ENCODE data around the gene ADD3. TPM values are rescaled to one million over a fixed set of nuclear protein-coding genes. Genes with fewer than 3 reads are reported as not detected.

Gene ADD3
- total and polyA plus RNA-seq, 5 donors, result 47.4 to 146 (median 122) TPM

DNA sequence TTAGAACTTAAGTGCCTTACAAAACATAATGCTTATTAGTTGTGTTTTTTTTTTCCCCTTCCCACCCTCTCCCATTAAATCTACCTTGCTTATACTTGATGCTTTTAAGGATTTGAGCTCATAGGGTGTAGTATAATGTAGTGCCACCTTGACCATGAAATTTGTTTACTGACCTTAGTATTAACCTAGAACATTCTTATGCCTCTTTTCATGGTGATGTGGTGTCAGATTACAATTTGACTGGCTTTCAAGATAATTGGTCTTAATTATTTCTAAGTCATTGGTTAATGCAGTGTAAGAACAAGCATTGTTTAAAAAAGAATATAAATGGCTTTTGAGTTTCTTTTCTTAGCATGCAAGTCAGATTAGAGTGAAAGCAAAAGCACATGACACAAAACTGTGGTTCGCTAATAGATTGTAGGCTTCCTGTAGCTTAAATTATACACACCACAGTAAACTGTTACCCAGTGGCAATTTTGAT is 61.8 kb downstream of the ADD3 start:
- no peaks in the 10 kb centered on the region for H3K9me3 ChIP-seq (ENCODE audit: control insufficient read depth, low read length)
- no peak overlapping the region for H3K27ac ChIP-seq (ENCODE audit: low read length)
- ATAC-seq (peak in 1 of 2 donors; percentile 23), DNase-seq (no peak)
- WGBS, result 16% methylated on average over 1 of the region's 1 CpG
- H3K4me1 ChIP-seq (ENCODE audit: control insufficient read depth, insufficient read depth, low read length), result peaks cover 13% of the 10 kb centered on the region
- H3K27me3 ChIP-seq (ENCODE audit: control insufficient read depth, insufficient read depth), result no peaks in the 10 kb centered on the region
- no peak overlapping the region for H3K4me3 ChIP-seq (ENCODE audit: low read length)
- intact Hi-C loops (cut with DNase I), result loop anchor here in 2 of 4 donors (5.0 to 10.0 kb wide), 2 partner anchors 55 to 57 kb away; no protein-coding TSS in a partner anchor

DNA sequence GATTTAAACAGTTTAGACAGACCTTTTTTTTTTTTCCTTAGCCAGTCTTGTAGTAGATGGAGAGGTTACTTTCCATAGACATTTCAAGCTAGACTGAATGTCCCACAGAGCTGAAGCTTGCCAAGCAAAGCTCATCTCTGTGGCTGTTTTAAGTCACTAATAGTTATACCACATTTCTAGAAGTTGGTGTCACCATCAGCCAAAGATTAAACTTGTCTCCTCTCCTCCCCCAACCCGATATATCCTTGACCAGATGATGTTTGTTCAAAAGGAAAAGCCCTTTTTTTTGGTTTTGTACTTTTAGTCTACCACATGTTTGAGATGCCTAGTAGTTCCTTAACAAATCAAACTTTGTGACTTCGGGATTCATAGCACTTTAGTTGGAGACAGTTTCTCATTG is 66.1 kb downstream of the ADD3 start:
- peaks cover 14% of the 10 kb centered on the region for H3K4me1 ChIP-seq (ENCODE audit: control insufficient read depth, insufficient read depth, low read length)
- 29% methylated on average over 2 of the region's 2 CpGs for WGBS
- DNase-seq (no peak), ATAC-seq (no peak)
- H3K4me3 ChIP-seq (ENCODE audit: low read length), result no peak overlapping the region
- H3K27me3 ChIP-seq (ENCODE audit: control insufficient read depth, insufficient read depth), result no peaks in the 10 kb centered on the region
- intact Hi-C loops (cut with DNase I), result loop anchor here in 2 of 4 donors (10.0 kb wide), 2 partner anchors 59 to 179 kb away; no protein-coding TSS in a partner anchor
- H3K9me3 ChIP-seq (ENCODE audit: control insufficient read depth, low read length), result no peaks in the 10 kb centered on the region
- H3K27ac ChIP-seq (ENCODE audit: low read length), result peak overlapping the region; percentile 58

DNA sequence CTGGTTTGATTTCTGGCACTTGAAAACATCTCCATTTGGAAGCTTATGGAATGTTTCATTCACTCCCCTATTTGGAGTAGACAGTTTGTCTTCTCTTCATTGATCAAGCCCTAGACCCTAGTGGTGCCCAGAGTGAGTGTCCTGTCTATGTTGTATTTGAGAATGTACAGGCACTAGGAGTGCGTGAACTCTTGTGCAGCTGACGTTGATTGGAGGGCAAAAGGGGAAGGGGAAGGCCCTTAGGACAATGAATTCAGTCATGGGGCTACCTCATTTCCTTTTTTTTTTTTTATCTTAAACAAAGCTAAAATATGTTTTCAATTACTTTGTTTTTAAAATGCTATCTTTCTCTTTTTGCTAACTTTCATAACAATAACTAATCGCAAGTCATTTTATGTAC is 66.5 kb downstream of the ADD3 start:
- peaks cover 14% of the 10 kb centered on the region for H3K4me1 ChIP-seq (ENCODE audit: control insufficient read depth, insufficient read depth, low read length)
- no peak overlapping the region for H3K4me3 ChIP-seq (ENCODE audit: low read length)
- no peak for ATAC-seq
- H3K27ac ChIP-seq (ENCODE audit: low read length), result peak overlapping the region; percentile 95
- peak in 1 of 3 donors; percentile 56 for DNase-seq
- WGBS, result 24% methylated on average over 3 of the region's 3 CpGs
- intact Hi-C loops (cut with DNase I), result loop anchor here in 2 of 4 donors (10.0 kb wide), 2 partner anchors 59 to 179 kb away; no protein-coding TSS in a partner anchor
- H3K27me3 ChIP-seq (ENCODE audit: control insufficient read depth, insufficient read depth), result no peaks in the 10 kb centered on the region
- H3K9me3 ChIP-seq (ENCODE audit: control insufficient read depth, low read length), result no peaks in the 10 kb centered on the region

DNA sequence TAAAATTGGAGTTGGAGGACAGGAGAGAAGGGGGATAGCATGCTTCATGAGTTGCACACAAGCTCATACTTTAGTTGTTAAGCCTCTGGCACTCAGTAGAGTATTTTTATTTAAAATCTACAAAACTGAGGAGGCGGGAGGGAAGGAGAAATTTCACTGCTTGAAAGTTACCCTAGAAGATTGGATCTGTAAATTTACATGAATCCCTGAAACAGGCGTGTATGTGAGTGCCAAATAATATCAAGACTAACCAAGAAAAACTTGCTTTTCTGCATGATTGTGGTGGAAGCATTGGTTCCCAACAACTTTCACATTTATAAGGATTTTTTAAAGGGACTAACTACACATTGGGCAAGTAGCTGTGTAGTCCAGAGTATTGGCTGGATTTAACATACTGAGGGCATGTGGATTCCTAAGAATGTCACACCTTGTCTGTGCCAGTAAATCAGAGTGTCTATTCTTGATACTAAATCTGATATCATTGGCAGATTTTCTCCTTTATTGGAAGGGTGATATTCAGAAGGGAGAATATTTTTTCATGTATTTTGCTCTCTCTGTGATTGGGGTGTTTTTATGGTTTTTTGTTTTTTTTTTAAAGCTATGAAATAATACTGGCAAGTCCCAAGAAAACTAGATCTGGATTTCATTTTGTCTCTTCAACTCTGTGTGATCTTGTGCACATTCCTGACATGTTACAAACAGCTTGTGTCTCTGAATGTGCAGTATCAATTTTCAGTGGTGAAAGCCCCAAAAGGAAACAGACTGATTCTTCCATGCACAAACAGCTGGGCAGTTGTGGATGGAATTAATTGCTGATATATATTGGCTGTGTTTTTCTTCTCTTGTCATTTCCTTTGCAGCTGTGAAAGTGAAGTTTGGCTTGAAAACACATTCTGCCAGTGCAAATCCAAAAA is 67.2 kb downstream of the ADD3 start:
- DNase-seq, result no peak
- Histone ChIP-seq H3K4me1 (ENCODE audit: control insufficient read depth, insufficient read depth, low read length) (peaks cover 14% of the 10 kb centered on the region), H3K27me3 (ENCODE audit: control insufficient read depth, insufficient read depth) (no peaks in the 10 kb centered on the region), H3K9me3 (ENCODE audit: control insufficient read depth, low read length) (no peaks in the 10 kb centered on the region), H3K4me3 (ENCODE audit: low read length) (peak overlapping the region; percentile 10), H3K27ac (ENCODE audit: low read length) (peak overlapping the region; percentile 67)
- ATAC-seq, result peak; percentile 41 to 59
- WGBS, result 52% methylated on average over 2 of the region's 2 CpGs
- intact Hi-C loops (cut with DNase I), result loop anchor here in 2 of 4 donors (10.0 kb wide), 2 partner anchors 60 to 180 kb away; no protein-coding TSS in a partner anchor

DNA sequence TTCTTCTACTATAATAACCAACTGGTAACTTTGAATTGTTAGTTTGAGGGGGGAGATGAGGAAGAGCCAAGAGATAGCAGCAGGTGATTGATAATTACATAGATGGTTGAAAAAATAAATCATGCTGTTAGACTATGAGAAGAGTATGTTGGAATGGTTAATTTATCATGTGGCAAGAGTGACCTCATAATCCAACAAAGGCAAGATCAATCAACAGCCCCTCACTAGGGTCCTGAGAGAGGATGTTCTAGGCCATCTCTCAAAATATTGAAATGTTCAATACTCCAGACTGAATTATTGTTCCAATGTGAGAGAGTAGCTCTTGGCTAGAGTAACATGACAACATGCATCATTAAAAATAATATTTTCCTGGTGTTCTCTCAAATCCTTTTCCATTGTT is 67.9 kb downstream of the ADD3 start:
- DNase-seq (no peak), ATAC-seq (no peak)
- Histone ChIP-seq H3K9me3 (ENCODE audit: control insufficient read depth, low read length) (no peaks in the 10 kb centered on the region), H3K4me3 (ENCODE audit: low read length) (no peak overlapping the region), H3K27me3 (ENCODE audit: control insufficient read depth, insufficient read depth) (no peaks in the 10 kb centered on the region), H3K27ac (ENCODE audit: low read length) (peak overlapping the region; percentile 51), H3K4me1 (ENCODE audit: control insufficient read depth, insufficient read depth, low read length) (peaks cover 14% of the 10 kb centered on the region)
- intact Hi-C loops (cut with DNase I), result loop anchor here in 2 of 4 donors (10.0 kb wide), 2 partner anchors 61 to 181 kb away; no protein-coding TSS in a partner anchor

DNA sequence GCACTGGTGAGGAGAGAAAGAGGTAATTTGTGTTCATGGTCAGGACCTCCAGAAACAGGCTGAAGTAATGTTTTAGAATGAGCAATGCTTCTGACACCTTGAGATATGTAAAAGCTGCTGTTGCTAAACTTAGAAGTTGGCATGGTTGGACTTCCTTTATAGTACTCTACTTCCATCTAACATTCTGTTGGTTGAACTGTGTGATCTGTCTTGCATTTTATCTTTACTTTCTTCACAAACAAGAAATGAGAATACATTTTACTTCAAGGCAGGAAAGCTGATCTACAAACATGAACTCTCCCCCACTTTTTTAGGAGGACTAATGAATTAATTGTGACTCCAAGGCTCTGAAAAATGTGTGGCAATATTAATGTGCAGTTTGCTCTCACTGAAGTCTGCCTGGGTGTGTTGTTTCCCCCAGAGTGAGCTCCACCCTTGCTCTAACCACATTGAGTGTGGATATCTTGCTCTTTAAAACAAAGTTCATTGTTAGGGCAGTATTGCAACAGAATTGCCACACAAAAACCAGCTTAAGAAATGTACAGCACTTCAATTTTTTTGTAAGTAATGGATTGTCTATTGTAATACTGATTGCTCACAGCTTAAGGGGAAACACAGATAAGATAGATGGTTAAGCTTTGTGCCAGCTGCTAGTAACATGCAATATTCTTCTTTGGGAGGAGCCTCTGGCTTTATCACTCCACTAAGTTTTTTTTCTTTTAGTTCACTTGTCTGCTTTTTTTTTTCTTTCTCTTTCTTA is 69.0 kb downstream of the ADD3 start:
- intact Hi-C loops (cut with DNase I), result loop anchor here in 2 of 4 donors (10.0 kb wide), 2 partner anchors 62 to 182 kb away; no protein-coding TSS in a partner anchor
- peak; percentile 92 to 96 for ATAC-seq
- DNase-seq, result peak; percentile 50 to 75 (median 58)
- H3K4me3 ChIP-seq (ENCODE audit: low read length), result peak overlapping the region; percentile 65
- H3K27ac ChIP-seq (ENCODE audit: low read length), result peak overlapping the region; percentile 70
- H3K4me1 ChIP-seq (ENCODE audit: control insufficient read depth, insufficient read depth, low read length), result peaks cover 15% of the 10 kb centered on the region
- no peaks in the 10 kb centered on the region for H3K9me3 ChIP-seq (ENCODE audit: control insufficient read depth, low read length)
- no peaks in the 10 kb centered on the region for H3K27me3 ChIP-seq (ENCODE audit: control insufficient read depth, insufficient read depth)

DNA sequence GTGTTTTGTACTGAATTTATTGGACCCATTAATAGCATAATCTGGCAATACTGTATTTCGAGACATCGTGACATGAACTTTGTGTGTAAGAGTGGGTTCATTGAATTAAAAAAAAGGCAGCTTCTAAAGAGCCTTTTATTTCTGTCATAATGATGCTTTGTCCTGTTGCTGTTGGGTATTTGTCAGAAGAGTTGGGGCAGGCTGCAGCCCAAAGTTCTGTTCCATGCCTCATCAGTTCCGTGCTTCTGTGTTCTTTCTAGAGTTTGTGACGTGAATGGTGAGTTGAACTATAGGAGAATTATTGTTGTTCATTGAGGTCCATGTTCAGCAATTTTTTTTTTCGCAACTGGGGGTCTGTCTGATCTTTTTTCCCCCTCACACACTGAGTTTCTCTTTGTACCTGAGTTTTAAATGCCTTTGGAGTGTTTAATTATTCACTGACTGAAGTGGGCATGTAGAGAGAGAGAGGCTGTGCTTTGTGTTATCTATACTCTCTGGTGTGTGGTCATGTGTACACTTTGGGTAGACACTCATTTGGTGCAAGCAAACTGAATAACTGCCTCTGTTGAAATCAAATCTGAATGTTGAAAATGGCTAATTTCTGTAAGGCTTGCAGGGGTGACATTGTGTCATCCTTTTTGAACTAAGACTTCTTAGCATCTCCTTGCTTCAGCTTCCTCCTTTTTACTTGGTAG is 69.8 kb downstream of the ADD3 start:
- H3K27ac ChIP-seq (ENCODE audit: low read length), result peak overlapping the region; percentile 98
- peak overlapping the region; percentile 65 for H3K4me3 ChIP-seq (ENCODE audit: low read length)
- intact Hi-C loops (cut with DNase I), result loop anchor here in 2 of 4 donors (10.0 kb wide), 2 partner anchors 63 to 183 kb away; no protein-coding TSS in a partner anchor
- H3K27me3 ChIP-seq (ENCODE audit: control insufficient read depth, insufficient read depth), result no peaks in the 10 kb centered on the region
- H3K9me3 ChIP-seq (ENCODE audit: control insufficient read depth, low read length), result no peaks in the 10 kb centered on the region
- H3K4me1 ChIP-seq (ENCODE audit: control insufficient read depth, insufficient read depth, low read length), result peaks cover 14% of the 10 kb centered on the region
- no peak for DNase-seq
- 29% methylated on average over 5 of the region's 5 CpGs for WGBS
- ATAC-seq, result peak; percentile 4 to 49

DNA sequence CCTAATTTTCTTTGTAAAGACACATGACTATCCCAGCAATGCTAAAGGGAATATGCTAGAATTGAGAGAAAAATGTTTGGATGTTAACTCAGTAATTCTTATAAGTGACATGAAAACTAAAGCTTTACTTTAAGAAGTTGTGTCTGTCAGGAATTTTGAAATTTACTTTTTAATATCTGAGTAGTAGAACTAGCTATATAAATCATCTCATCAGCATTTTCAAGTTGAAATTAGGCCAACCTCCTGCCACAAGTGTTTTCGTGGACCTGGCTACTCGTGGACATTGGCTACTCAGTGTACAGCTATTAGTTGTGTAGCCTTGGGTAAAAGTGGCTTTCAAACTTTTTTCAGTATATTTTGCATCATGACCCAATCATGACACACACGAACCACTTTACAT is 70.5 kb downstream of the ADD3 start:
- intact Hi-C loops (cut with DNase I), result loop anchor here in 2 of 4 donors (10.0 kb wide), 2 partner anchors 64 to 184 kb away; no protein-coding TSS in a partner anchor
- no peak for DNase-seq
- Histone ChIP-seq H3K4me3 (ENCODE audit: low read length) (no peak overlapping the region), H3K27ac (ENCODE audit: low read length) (peak overlapping the region; percentile 75), H3K9me3 (ENCODE audit: control insufficient read depth, low read length) (no peaks in the 10 kb centered on the region), H3K4me1 (ENCODE audit: control insufficient read depth, insufficient read depth, low read length) (peaks cover 13% of the 10 kb centered on the region), H3K27me3 (ENCODE audit: control insufficient read depth, insufficient read depth) (no peaks in the 10 kb centered on the region)
- ATAC-seq, result no peak
- WGBS, result 35% methylated on average over 3 of the region's 3 CpGs

DNA sequence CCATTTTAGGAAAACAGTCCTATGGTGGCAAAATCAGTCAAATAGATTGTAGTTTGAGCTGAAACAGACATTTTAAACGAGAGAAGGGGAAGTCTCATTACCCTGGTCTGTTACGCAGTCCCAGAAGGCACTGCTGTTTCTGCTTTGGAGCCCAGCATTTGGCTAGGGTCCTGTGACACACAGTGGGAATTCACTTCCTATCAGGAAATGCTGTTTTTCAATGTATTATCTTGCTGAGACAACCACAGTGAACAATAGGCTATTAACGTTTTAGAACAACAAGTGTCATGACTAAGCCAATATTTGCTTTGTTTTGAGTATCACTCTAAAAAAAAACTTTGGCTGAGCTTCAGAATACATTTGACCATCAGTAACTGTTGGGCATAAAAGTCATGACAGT is 74.1 kb downstream of the ADD3 start:
- WGBS, result 17% methylated on average over 3 of the region's 3 CpGs
- H3K9me3 ChIP-seq (ENCODE audit: control insufficient read depth, low read length), result no peaks in the 10 kb centered on the region
- DNase-seq (peak; percentile 40 to 71 (median 46)), ATAC-seq (peak; percentile 79 to 87)
- no peak overlapping the region for H3K27ac ChIP-seq (ENCODE audit: low read length)
- no peaks in the 10 kb centered on the region for H3K27me3 ChIP-seq (ENCODE audit: control insufficient read depth, insufficient read depth)
- intact Hi-C loops (cut with DNase I), result no loop called here
- H3K4me3 ChIP-seq (ENCODE audit: low read length), result no peak overlapping the region
- peaks cover 10% of the 10 kb centered on the region for H3K4me1 ChIP-seq (ENCODE audit: control insufficient read depth, insufficient read depth, low read length)

DNA sequence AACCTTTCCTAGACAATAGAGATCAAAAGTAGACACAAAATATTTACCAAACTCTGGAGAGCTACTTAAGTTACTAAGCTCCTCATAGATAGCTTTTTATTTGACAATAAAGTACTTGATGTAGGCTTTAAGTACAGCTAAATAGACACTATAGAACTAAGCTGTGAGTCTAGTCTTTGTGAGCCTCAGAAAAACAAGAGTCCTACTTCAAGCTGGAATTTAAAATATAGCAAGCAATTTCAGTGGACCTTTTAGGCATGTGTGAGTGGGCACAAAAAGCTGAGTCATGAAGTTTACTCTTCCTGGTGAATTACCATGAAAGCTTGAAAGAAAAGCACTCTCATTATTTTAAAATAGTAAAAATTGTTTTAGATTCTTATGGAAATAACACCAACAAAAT is 76.1 kb downstream of the ADD3 start:
- intact Hi-C loops (cut with DNase I), result no loop called here
- ATAC-seq (no peak), DNase-seq (no peak)
- Histone ChIP-seq H3K4me3 (ENCODE audit: low read length) (no peak overlapping the region), H3K27me3 (ENCODE audit: control insufficient read depth, insufficient read depth) (no peaks in the 10 kb centered on the region), H3K9me3 (ENCODE audit: control insufficient read depth, low read length) (no peaks in the 10 kb centered on the region), H3K4me1 (ENCODE audit: control insufficient read depth, insufficient read depth, low read length) (peaks cover 5% of the 10 kb centered on the region), H3K27ac (ENCODE audit: low read length) (no peak overlapping the region)
